MM.1S (cell line): ENCODE measurements around the gene C1orf94.

Source experiments
- DNase-seq: peaks from one replicate; pipeline ENCODE4 v3.0.0-alpha.2; 2015
- H2AFZ ChIP-seq: fragments of 300-600 bp; sonication (generic); 2 replicates; pipeline ENCODE4 v1.6.0; 2016; ENCODE audit warnings: antibody characterized with exemption, low read length
- H3F3A ChIP-seq: fragments of 300-600 bp; sonication (generic); 2 replicates; pipeline ENCODE4 v1.6.1; 2016; ENCODE audit warnings: mild to moderate bottlenecking, antibody characterized with exemption, low read length, moderate library complexity, mixed read lengths; ENCODE audit not compliant: insufficient read depth
- H3K27ac ChIP-seq: fragments of 300-600 bp; sonication (generic); 2 replicates; pipeline ENCODE4 v1.5.1; 2016; ENCODE audit warnings: mild to moderate bottlenecking, low read length
- H3K27me3 ChIP-seq: fragments of 300-600 bp; sonication (generic); replicated peaks from 2 replicates; pipeline ENCODE4 v1.6.0; 2016; ENCODE audit warnings: low read length; ENCODE audit not compliant: insufficient read depth
- H3K36me3 ChIP-seq: fragments of 300-600 bp; sonication (generic); replicated peaks from 2 replicates; pipeline ENCODE4 v1.6.1; 2016; ENCODE audit warnings: mild to moderate bottlenecking, low read length, mixed read lengths; ENCODE audit not compliant: insufficient read depth
- H3K4me1 ChIP-seq: fragments of 300-600 bp; sonication (generic); 2 replicates; pipeline ENCODE4 v1.6.1; 2016; ENCODE audit warnings: low read length, mixed read lengths
- H3K4me2 ChIP-seq: fragments of 300-600 bp; sonication (generic); 2 replicates; pipeline ENCODE4 v1.6.0; 2016; ENCODE audit warnings: low read depth, low read length
- H3K4me3 ChIP-seq: fragments of 300-600 bp; sonication (generic); 2 replicates; pipeline ENCODE4 v1.5.1; 2016; ENCODE audit warnings: low read length, mixed read lengths
- H3K79me2 ChIP-seq: fragments of 300-600 bp; sonication (generic); 2 replicates; pipeline ENCODE4 v1.6.1; 2016; ENCODE audit warnings: mixed run types, low read length, mixed read lengths
- H3K9ac ChIP-seq: fragments of 300-600 bp; sonication (generic); 2 replicates; pipeline ENCODE4 v1.6.1; 2016; ENCODE audit warnings: low read length, mixed read lengths
- H3K9me2 ChIP-seq: fragments of 300-600 bp; sonication (generic); replicated peaks from 2 replicates; pipeline ENCODE4 v1.6.1; 2016; ENCODE audit warnings: mild to moderate bottlenecking, low read length, mixed read lengths; ENCODE audit not compliant: insufficient read depth
- H3K9me3 ChIP-seq: fragments of 300-600 bp; sonication (generic); replicated peaks from 2 replicates; pipeline ENCODE4 v1.6.1; 2016; ENCODE audit warnings: mild to moderate bottlenecking, low read length, mixed read lengths; ENCODE audit not compliant: insufficient read depth
- H4K20me1 ChIP-seq: fragments of 300-600 bp; sonication (generic); 2 replicates; pipeline ENCODE4 v1.6.1; 2016; ENCODE audit warnings: mild to moderate bottlenecking, low read length, moderate library complexity, mixed read lengths; ENCODE audit not compliant: insufficient read depth
- CTCF ChIP-seq: fragments of 300-600 bp; sonication (generic); IDR thresholded peaks from 2 replicates; pipeline ENCODE4 v1.5.1; 2016; ENCODE audit warnings: antibody characterized with exemption, low read length, mixed read lengths
- EZH2 ChIP-seq: fragments of 300-600 bp; sonication (generic); optimal IDR thresholded peaks from 2 replicates; pipeline ENCODE3; 2017; ENCODE audit warnings: low read depth, mild to moderate bottlenecking, antibody characterized with exemption, low read length, mixed read lengths
- EZH2phosphoT487 ChIP-seq: fragments of 300-600 bp; sonication (generic); IDR thresholded peaks from 2 replicates; pipeline ENCODE4 v1.6.1; 2018; ENCODE audit warnings: antibody characterized with exemption, low read length

Gene C1orf94

GRCh38 chr1:34147301-34147700 is 29.4 kb upstream of the C1orf94 start:
- Histone ChIP-seq H3K36me3 (no peaks in the 10 kb centered on the region), H3K79me2 (no peaks in the 10 kb centered on the region), H3K27ac (no peak overlapping the region), H3K27me3 (peaks cover 20% of the 10 kb centered on the region), H3K9ac (no peak overlapping the region), H2AFZ (no peak overlapping the region), H3K4me3 (no peak overlapping the region), H4K20me1 (no peaks in the 10 kb centered on the region), H3K4me2 (no peak overlapping the region), H3F3A (no peaks in the 10 kb centered on the region), H3K4me1 (no peaks in the 10 kb centered on the region), H3K9me2 (no peaks in the 10 kb centered on the region), H3K9me3 (no peaks in the 10 kb centered on the region)
- TF ChIP-seq EZH2 (no peak), CTCF (no peak), EZH2phosphoT487 (no peak)
- no peak for DNase-seq

GRCh38 chr1:34149501-34149900 is 27.2 kb upstream of the C1orf94 start:
- no peaks in the 10 kb centered on the region for H3K79me2 ChIP-seq
- no peaks in the 10 kb centered on the region for H3K9me2 ChIP-seq
- H3K4me3 ChIP-seq: no peak overlapping the region
- H3K36me3 ChIP-seq: no peaks in the 10 kb centered on the region
- H3K4me2 ChIP-seq: no peak overlapping the region
- no peaks in the 10 kb centered on the region for H3K4me1 ChIP-seq
- no peak for DNase-seq
- H4K20me1 ChIP-seq: no peaks in the 10 kb centered on the region
- TF ChIP-seq CTCF (no peak), EZH2 (no peak), EZH2phosphoT487 (no peak)
- peaks cover 22% of the 10 kb centered on the region for H3K27me3 ChIP-seq
- no peak overlapping the region for H2AFZ ChIP-seq
- H3F3A ChIP-seq: no peaks in the 10 kb centered on the region
- H3K9ac ChIP-seq: no peak overlapping the region
- no peak overlapping the region for H3K27ac ChIP-seq
- no peaks in the 10 kb centered on the region for H3K9me3 ChIP-seq

GRCh38 chr1:34153246-34153645 is 23.5 kb upstream of the C1orf94 start:
- Histone ChIP-seq H3K9me3 (no peaks in the 10 kb centered on the region), H3K79me2 (no peaks in the 10 kb centered on the region), H3K36me3 (no peaks in the 10 kb centered on the region), H3K4me1 (no peaks in the 10 kb centered on the region), H4K20me1 (no peaks in the 10 kb centered on the region), H3K4me3 (no peak overlapping the region), H3K27me3 (peaks cover 20% of the 10 kb centered on the region), H3K9me2 (no peaks in the 10 kb centered on the region), H2AFZ (no peak overlapping the region), H3K9ac (no peak overlapping the region), H3K4me2 (no peak overlapping the region), H3F3A (no peaks in the 10 kb centered on the region), H3K27ac (no peak overlapping the region)
- no peak for DNase-seq
- TF ChIP-seq EZH2phosphoT487 (no peak), CTCF (no peak), EZH2 (no peak)
